ENCODE measurements around the gene ACP7. TPM values are rescaled to one million over a fixed set of nuclear protein-coding genes. Genes with fewer than 3 reads are reported as not detected.

ACP7 gene, protein sequence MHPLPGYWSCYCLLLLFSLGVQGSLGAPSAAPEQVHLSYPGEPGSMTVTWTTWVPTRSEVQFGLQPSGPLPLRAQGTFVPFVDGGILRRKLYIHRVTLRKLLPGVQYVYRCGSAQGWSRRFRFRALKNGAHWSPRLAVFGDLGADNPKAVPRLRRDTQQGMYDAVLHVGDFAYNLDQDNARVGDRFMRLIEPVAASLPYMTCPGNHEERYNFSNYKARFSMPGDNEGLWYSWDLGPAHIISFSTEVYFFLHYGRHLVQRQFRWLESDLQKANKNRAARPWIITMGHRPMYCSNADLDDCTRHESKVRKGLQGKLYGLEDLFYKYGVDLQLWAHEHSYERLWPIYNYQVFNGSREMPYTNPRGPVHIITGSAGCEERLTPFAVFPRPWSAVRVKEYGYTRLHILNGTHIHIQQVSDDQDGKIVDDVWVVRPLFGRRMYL
- total RNA-seq (2022; extraction: Qiagen RNA extraction) = 0.12 to 0.22 TPM (median 0.14 TPM) in 5 replicates

DNA sequence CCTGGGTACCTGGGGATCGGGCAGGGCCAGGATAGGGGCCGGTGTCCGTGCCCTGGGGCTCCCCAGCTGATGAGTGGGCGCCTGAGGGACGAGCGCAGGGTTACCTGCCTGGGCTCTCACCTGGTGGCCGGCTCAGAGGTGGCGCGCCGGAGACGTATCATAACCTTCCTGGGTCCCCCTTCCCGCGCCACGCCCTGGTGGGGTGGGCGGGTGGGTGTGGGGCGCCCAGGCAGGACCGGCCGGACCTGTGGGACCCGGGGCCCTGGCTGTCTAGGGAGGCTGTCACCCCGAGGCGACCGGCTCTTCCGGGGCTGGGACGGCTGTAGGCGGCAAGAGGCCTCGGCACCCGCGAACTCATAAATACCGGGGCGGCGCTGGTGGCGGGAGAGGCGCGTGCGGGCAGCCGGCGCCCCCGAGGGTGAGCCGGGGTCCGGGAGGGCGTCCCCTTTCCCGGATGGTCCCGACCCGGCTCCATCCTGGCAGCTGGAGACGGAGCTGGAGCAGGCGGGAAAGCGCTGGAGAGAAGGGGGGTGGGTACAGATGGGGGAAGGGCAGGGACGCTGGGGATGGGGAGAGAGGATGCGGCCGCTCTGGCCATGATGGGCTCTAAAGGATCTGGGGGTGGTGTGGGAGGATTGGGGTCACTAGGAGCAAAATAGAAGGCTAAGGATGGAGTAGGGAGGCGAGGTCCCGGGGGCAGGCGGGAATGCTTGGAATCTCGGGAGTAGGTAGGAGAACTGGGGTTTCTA lies at the start of gene ACP7:
ACP7 (plus strand) TSS at position 386 of the 749 bp plus-strand sequence. CDS start 902 bp downstream, outside the sequence.

DNA sequence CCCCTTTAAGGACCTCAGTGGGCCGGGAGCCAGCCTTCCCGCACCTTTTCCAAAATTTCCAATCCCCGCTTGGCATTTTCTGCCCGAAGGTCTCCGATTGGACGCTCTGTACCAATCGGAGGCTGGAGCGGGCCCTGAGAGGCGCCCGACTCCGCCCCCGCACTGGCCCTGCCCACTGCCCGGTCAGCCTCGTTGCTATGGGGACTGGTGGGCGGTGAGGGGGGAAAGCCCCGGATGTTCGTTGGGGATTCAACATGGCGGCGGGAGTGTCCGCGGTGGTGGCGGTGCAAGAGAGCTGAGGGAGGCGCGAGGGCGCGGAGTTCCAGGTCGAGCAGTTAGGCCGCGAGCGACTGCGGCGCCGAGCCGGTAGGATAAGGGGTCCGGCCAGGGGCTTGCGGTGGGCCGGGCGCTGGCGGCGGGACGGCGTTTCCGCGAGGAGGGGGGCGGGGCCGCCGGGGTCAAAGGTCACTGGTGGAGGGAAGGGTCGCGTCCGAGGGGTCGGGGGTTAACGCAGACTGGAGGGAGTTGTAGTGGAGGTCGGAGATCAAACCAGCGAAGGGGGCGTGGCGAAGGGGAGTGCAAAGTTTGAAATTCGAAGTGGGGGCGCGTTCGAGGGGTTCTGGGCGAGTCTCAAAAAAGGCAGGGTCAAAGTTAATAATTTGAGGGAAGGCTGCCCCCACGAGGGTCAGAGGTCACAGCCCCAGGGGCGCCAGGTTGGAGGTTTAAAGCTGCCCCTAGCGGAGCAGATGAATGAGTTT lies 41.6 kb downstream of the ACP7 start, which contains the start of gene PAK4:
PAK4 (plus strand) TSS at position 233 of the 758 bp plus-strand sequence. CDS start 43,768 bp downstream, outside the sequence.

Other genes with a start within 250 kb of the ACP7 start
- 324 to 352 TPM (median 346 TPM) in 5 replicates for gene HNRNPL, start 234.4 kb upstream of the ACP7 start, total RNA-seq (2022; extraction: Qiagen RNA extraction)
- gene RINL, start 206.1 kb upstream of the ACP7 start, total RNA-seq (2022; extraction: Qiagen RNA extraction) = 2.2 to 3.1 TPM (median 2.8 TPM) in 5 replicates
- gene SIRT2, start 184.8 kb upstream of the ACP7 start, total RNA-seq (2022; extraction: Qiagen RNA extraction) = 34.1 to 39.6 TPM (median 36.7 TPM) in 5 replicates
- gene NFKBIB, start 184.4 kb upstream of the ACP7 start, total RNA-seq (2022; extraction: Qiagen RNA extraction) = 64.4 to 131 TPM (median 110 TPM) in 5 replicates
- gene CCER2, start 172.2 kb upstream of the ACP7 start, total RNA-seq (2022; extraction: Qiagen RNA extraction) = 0.45 to 1.2 TPM (median 0.98 TPM) in 5 replicates
- gene SARS2, start 153.6 kb upstream of the ACP7 start, total RNA-seq (2022; extraction: Qiagen RNA extraction) = 46.2 to 64.3 TPM (median 58.8 TPM) in 5 replicates
- gene MRPS12, start 153.4 kb upstream of the ACP7 start, total RNA-seq (2022; extraction: Qiagen RNA extraction) = 209 to 341 TPM (median 295 TPM) in 5 replicates
- 66.9 to 93.7 TPM (median 87.1 TPM) in 5 replicates for gene FBXO17, start 108.6 kb upstream of the ACP7 start, total RNA-seq (2022; extraction: Qiagen RNA extraction)
- gene FBXO27, start 51.8 kb upstream of the ACP7 start, total RNA-seq (2022; extraction: Qiagen RNA extraction) = 4.0 to 5.8 TPM (median 5.2 TPM) in 5 replicates
- 93.1 to 128 TPM (median 124 TPM) in 5 replicates for gene PAK4, start 41.4 kb downstream of the ACP7 start, total RNA-seq (2022; extraction: Qiagen RNA extraction)
- gene NCCRP1, start 112.6 kb downstream of the ACP7 start, total RNA-seq (2022; extraction: Qiagen RNA extraction) = 1.1 to 2.1 TPM (median 1.7 TPM) in 5 replicates
- gene SYCN, start 119.9 kb downstream of the ACP7 start, total RNA-seq (2022; extraction: Qiagen RNA extraction) = not detected in 5 replicates
- not detected in 5 replicates for gene IFNL3, start 160.6 kb downstream of the ACP7 start, total RNA-seq (2022; extraction: Qiagen RNA extraction)
- not detected in 5 replicates for gene IFNL4, start 164.5 kb downstream of the ACP7 start, total RNA-seq (2022; extraction: Qiagen RNA extraction)
- gene IFNL2, start 184.0 kb downstream of the ACP7 start, total RNA-seq (2022; extraction: Qiagen RNA extraction) = 0.12 TPM in 1 of 5 replicates, not detected in the others
- gene IFNL1, start 212.0 kb downstream of the ACP7 start, total RNA-seq (2022; extraction: Qiagen RNA extraction) = 0.15 to 0.42 TPM (median 0.32 TPM) in 4 of 5 replicates, not detected in the other
- 7.9 to 13.4 TPM (median 12.3 TPM) in 5 replicates for gene LRFN1, start 236.5 kb downstream of the ACP7 start, total RNA-seq (2022; extraction: Qiagen RNA extraction)